SK-N-SH (cell line): ENCODE measurements around the gene PDE4D. TPM values are rescaled to one million over a fixed set of nuclear protein-coding genes. Genes with fewer than 3 reads are reported as not detected.

ENCODE experiments used
- CTCF ChIA-PET: fragments of 300-600, 350-600 bp; formaldehyde crosslinking; extraction: SDS; loops from one replicate; lab custom pipeline; 2021; lab: Yijun Ruan, JAX
- POLR2A ChIA-PET: fragments of 350-600 bp; sonication (Branson Sonifier 250); formaldehyde crosslinking; extraction: SDS; loops from one replicate; lab custom pipeline; 2020; ENCODE audit warnings: antibody characterized with exemption, inconsistent platforms; lab: Yijun Ruan, JAX
- DNase-seq: peaks from one replicate; pipeline ENCODE4 v3.0.0; 2012
- H2AFZ ChIP-seq: fragments of 200-600 bp; sonication (generic); 2 replicates; pipeline ENCODE4 v1.8.1; 2016; ENCODE audit warnings: antibody characterized with exemption, mild to moderate bottlenecking, low read depth
- H3F3A ChIP-seq: fragments of 200-600 bp; sonication (generic); replicated peaks from 2 replicates; pipeline ENCODE3; 2016; ENCODE audit warnings: antibody characterized with exemption, mild to moderate bottlenecking; ENCODE audit not compliant: insufficient read depth
- H3K27ac ChIP-seq, 2 experiments: fragments of 200-500 bp in 1 of 2; fragments of 200-600 bp in 1 of 2; sonication (Bioruptor generic) in 1 of 2; sonication (generic), shearing (Covaris generic) in 1 of 2; 2 replicates each; pipeline versions ENCODE4 v1.5.1 to v1.6.1; 2014 to 2016; ENCODE audit warnings: low read depth in 2 of 2, inconsistent platforms in 1 of 2, low read length in 1 of 2, mild to moderate bottlenecking in 1 of 2, mixed read lengths in 1 of 2
- H3K27me3 ChIP-seq: fragments of 200-600 bp; sonication (generic), shearing (Covaris generic); 2 replicates; pipeline ENCODE4 v1.6.1; 2016; ENCODE audit warnings: mixed run types; ENCODE audit not compliant: insufficient read depth
- H3K36me3 ChIP-seq, 2 experiments: fragments of 200-500 bp in 1 of 2; fragments of 200-600 bp in 1 of 2; sonication (Bioruptor generic) in 1 of 2; sonication (generic) in 1 of 2; replicated peaks in 1 of 2; 2 replicates each; pipeline versions ENCODE3 to v1.5.1; 2014 to 2016; ENCODE audit warnings: low read length in 1 of 2, mild to moderate bottlenecking in 1 of 2; ENCODE audit not compliant: insufficient read depth in 2 of 2, control insufficient read depth in 1 of 2
- H3K4me1 ChIP-seq, 2 experiments: fragments of 200-500 bp in 1 of 2; fragments of 200-600 bp in 1 of 2; sonication (Bioruptor generic) in 1 of 2; sonication (generic), shearing (Covaris generic) in 1 of 2; 2 replicates each; pipeline versions ENCODE4 v1.5.1 to v1.6.1; 2014 to 2016; ENCODE audit warnings: low read depth in 1 of 2, low read length in 1 of 2, mixed run types in 1 of 2; ENCODE audit not compliant: insufficient read depth in 2 of 2, control insufficient read depth in 1 of 2
- H3K4me2 ChIP-seq: fragments of 200-600 bp; sonication (generic), shearing (Covaris generic); 2 replicates; pipeline ENCODE4 v1.6.1; 2017; ENCODE audit warnings: mixed run types
- H3K4me3 ChIP-seq, 2 experiments: fragments of 200-500 bp in 1 of 2; fragments of 200-600 bp in 1 of 2; sonication (Bioruptor generic) in 1 of 2; sonication (generic), shearing (Covaris generic) in 1 of 2; 2 replicates each; pipeline versions ENCODE4 v1.5.1 to v1.8.1; 2014 to 2016; ENCODE audit warnings: low read depth in 2 of 2, inconsistent platforms in 1 of 2, low read length in 1 of 2, mild to moderate bottlenecking in 1 of 2, mixed read lengths in 1 of 2, moderate library complexity in 1 of 2
- H3K79me2 ChIP-seq: fragments of 200-600 bp; sonication (generic); 2 replicates; pipeline ENCODE4 v1.8.1; 2017; ENCODE audit warnings: mild to moderate bottlenecking; ENCODE audit not compliant: insufficient read depth
- H3K9ac ChIP-seq: fragments of 200-600 bp; sonication (generic); 2 replicates; pipeline ENCODE4 v1.6.1; 2017; ENCODE audit warnings: mixed run types
- H3K9me2 ChIP-seq: fragments of 200-600 bp; sonication (generic); 2 replicates; pipeline ENCODE4 v1.6.1; 2017; ENCODE audit warnings: mixed run types
- H3K9me3 ChIP-seq: fragments of 200-600 bp; sonication (generic); 2 replicates; pipeline ENCODE4 v1.6.1; 2017; ENCODE audit warnings: mixed run types, mild to moderate bottlenecking, moderate library complexity
- H4K20me1 ChIP-seq: fragments of 200-600 bp; sonication (generic); 2 replicates; pipeline ENCODE4 v1.6.1; 2017; ENCODE audit warnings: mild to moderate bottlenecking, mixed run types; ENCODE audit not compliant: insufficient read depth
- CHD2 ChIP-seq: fragments of 150-350 bp; IDR thresholded peaks from 2 replicates; pipeline ENCODE4 v1.6.1; 2018; ENCODE audit warnings: low read length; ENCODE audit not compliant: partially characterized antibody
- ELF1 ChIP-seq: IDR thresholded peaks from 2 replicates; pipeline ENCODE4 v1.4.0; 2012
- EP300 ChIP-seq, 2 experiments: IDR thresholded peaks; 2 replicates each; pipeline versions ENCODE4 v1.4.0 to v1.6.1; 2012; ENCODE audit warnings: borderline replicate concordance in 1 of 2, low read depth in 1 of 2, low read length in 1 of 2
- FOSL2 ChIP-seq: IDR thresholded peaks from 2 replicates; pipeline ENCODE4 v1.4.0; 2012; ENCODE audit warnings: low read depth, mild to moderate bottlenecking, moderate library complexity, borderline replicate concordance
- FOXJ3 ChIP-seq: sonication (generic); formaldehyde crosslinking; IDR thresholded peaks from 2 replicates; pipeline ENCODE4 v1.5.1; 2020; ENCODE audit warnings: mild to moderate bottlenecking, missing genetic modification reagents
- GABPA ChIP-seq: IDR thresholded peaks from 2 replicates; pipeline ENCODE4 v1.4.0; 2012; ENCODE audit warnings: low read depth, mild to moderate bottlenecking
- IRF3 ChIP-seq: fragments of 150-350 bp; IDR thresholded peaks from 2 replicates; pipeline ENCODE4 v1.6.1; 2016; ENCODE audit warnings: mild to moderate bottlenecking, low read depth, low read length
- JUND ChIP-seq: IDR thresholded peaks from 2 replicates; pipeline ENCODE4 v1.4.0; 2012
- MAX ChIP-seq: IDR thresholded peaks from 2 replicates; pipeline ENCODE4 v1.4.0; 2012; ENCODE audit warnings: low read depth
- MEF2A ChIP-seq: IDR thresholded peaks from 2 replicates; pipeline ENCODE4 v1.4.0; 2012; ENCODE audit warnings: low read depth, borderline replicate concordance
- NRF1 ChIP-seq: IDR thresholded peaks from 2 replicates; pipeline ENCODE4 v1.6.1; 2012; ENCODE audit warnings: low read depth, mild to moderate bottlenecking, low read length
- RAD21 ChIP-seq: IDR thresholded peaks from 2 replicates; pipeline ENCODE4 v1.6.1; 2012; ENCODE audit warnings: mild to moderate bottlenecking, low read length
- RFX5 ChIP-seq: IDR thresholded peaks from 2 replicates; pipeline ENCODE4 v1.6.1; 2012; ENCODE audit warnings: mild to moderate bottlenecking, improper control_type of control experiment, low read length
- WGBS: methylation state at CpG from one replicate; pipeline ENCODE4 v1.1.6; 2017; ENCODE audit warnings: low lambda C conversion rate; 5-methylcytosine and 5-hydroxymethylcytosine counted together
- polyA plus RNA-seq, 3 experiments: library from polyadenylated mRNA; depleted of rRNA; stranded (reverse); fragments of >200 nt; gene quantifications; 2 replicates each; pipeline ENCODE4 v1.2.3, GENCODE V29; 2012

The PDE4D gene
- polyA plus RNA-seq, 1 of the 3 experiments (the other 2 are of a cell fraction): 2.4 TPM

- Histone ChIP-seq H3K27ac (no peak overlapping the region), H4K20me1 (no peaks in the 10 kb centered on the region), H3K4me1 (peaks cover 0 to 16% of the 10 kb centered on the region in 2 experiments; a peak in 2 of 4 replicates), H2AFZ (no peak overlapping the region), H3K27me3 (no peaks in the 10 kb centered on the region), H3K9me2 (no peaks in the 10 kb centered on the region), H3K4me3 (no peak overlapping the region), H3F3A (no peaks in the 10 kb centered on the region), H3K36me3 (no peaks in the 10 kb centered on the region), H3K79me2 (no peaks in the 10 kb centered on the region), H3K4me2 (no peak overlapping the region), H3K9me3 (no peaks in the 10 kb centered on the region), H3K9ac (no peak overlapping the region)
- ChIA-PET CTCF (interaction anchor here (1.2 kb wide), 1 partner anchor 14 kb away, joined by 3 read pairs; no protein-coding TSS in a partner anchor), POLR2A (no interaction called here)
- no peak for DNase-seq
- 94% methylated on average over 6 of the region's 6 CpGs for WGBS
- TF ChIP-seq RAD21 (no peak), JUND (no peak), FOXJ3 (CRISPR knock-in tag) (no peak), RFX5 (no peak), GABPA (no peak), NRF1 (no peak), ELF1 (no peak), IRF3 (no peak)
Observed at GRCh38 chr5:59099995-59100345, 793.6 kb downstream of the PDE4D start.

GRCh38 chr5:59099270-59099994 lies 794.1 kb downstream of the PDE4D start:
- H4K20me1 ChIP-seq: no peaks in the 10 kb centered on the region
- CTCF ChIA-PET: interaction anchor here (1.2 kb wide), 1 partner anchor 15 kb away, joined by 3 read pairs; no protein-coding TSS in a partner anchor
- TF ChIP-seq FOSL2 (peak; percentile 62), EP300 (IDR thresholded peaks at IDR 0.05; ENCODE audit: borderline replicate concordance in 1 of 2, low read depth in 1 of 2, low read length in 1 of 2) (no peak)
- TF ChIP-seq, all 33 proteins: peak for 1
- Histone ChIP-seq H3K79me2 (no peaks in the 10 kb centered on the region), H3F3A (no peaks in the 10 kb centered on the region), H3K9me3 (no peaks in the 10 kb centered on the region), H3K4me2 (no peak overlapping the region), H2AFZ (no peak overlapping the region), H3K4me3 (no peak overlapping the region), H3K9me2 (no peaks in the 10 kb centered on the region), H3K36me3 (no peaks in the 10 kb centered on the region), H3K4me1 (peaks cover 0 to 11% of the 10 kb centered on the region in 2 experiments; a peak in 2 of 4 replicates), H3K9ac (no peak overlapping the region), H3K27ac (no peak overlapping the region), H3K27me3 (no peaks in the 10 kb centered on the region)
- DNase-seq: no peak
- POLR2A ChIA-PET: no interaction called here
- WGBS: 82% methylated on average over 5 of the region's 5 CpGs

GRCh38 chr5:59098743-59099142 lies 794.8 kb downstream of the PDE4D start:
- WGBS: 92% methylated on average over 2 of the region's 2 CpGs
- no peaks in the 10 kb centered on the region for H4K20me1 ChIP-seq
- H3K9me2 ChIP-seq: no peaks in the 10 kb centered on the region
- no peaks in the 10 kb centered on the region for H3K79me2 ChIP-seq
- DNase-seq: no peak
- no peaks in the 10 kb centered on the region for H3F3A ChIP-seq
- no peak overlapping the region for H3K9ac ChIP-seq
- ChIA-PET POLR2A (no interaction called here), CTCF (no interaction called here)
- H3K4me1 ChIP-seq: peaks cover 0 to 11% of the 10 kb centered on the region in 2 experiments; a peak in 2 of 4 replicates
- TF ChIP-seq CHD2 (no peak), EP300 (IDR thresholded peaks at IDR 0.05; ENCODE audit: borderline replicate concordance in 1 of 2, low read depth in 1 of 2, low read length in 1 of 2) (no peak), GABPA (no peak), MAX (no peak), MEF2A (no peak), IRF3 (no peak)
- H2AFZ ChIP-seq: no peak overlapping the region
- no peaks in the 10 kb centered on the region for H3K27me3 ChIP-seq
- H3K4me2 ChIP-seq: no peak overlapping the region
- H3K9me3 ChIP-seq: no peaks in the 10 kb centered on the region
- no peak overlapping the region for H3K4me3 ChIP-seq
- H3K27ac ChIP-seq: no peak overlapping the region
- no peaks in the 10 kb centered on the region for H3K36me3 ChIP-seq
